ENCODE measurements around the gene WNT7A.

The WNT7A gene

GRCh38 chr3:13798401-13798800 lies 81.5 kb downstream of the WNT7A start:
- DNase-seq (ENCODE audit: extremely low read depth in 1 of 2, low read depth in 1 of 2): no peak

GRCh38 chr3:13796701-13797460 lies 83.0 kb downstream of the WNT7A start:
- DNase-seq (ENCODE audit: extremely low read depth in 1 of 2, low read depth in 1 of 2): no peak

- DNase-seq (ENCODE audit: extremely low read depth in 1 of 2, low read depth in 1 of 2): no peak
These were observed 84.1 kb downstream of the WNT7A start for GRCh38 chr3:13795816-13796215.

GRCh38 chr3:13794322-13794721 lies 85.5 kb downstream of the WNT7A start:
- DNase-seq (ENCODE audit: extremely low read depth in 1 of 2, low read depth in 1 of 2): no peak

GRCh38 chr3:13793451-13793850 lies 86.4 kb downstream of the WNT7A start:
- DNase-seq (ENCODE audit: extremely low read depth in 1 of 2, low read depth in 1 of 2): no peak

- no peak for DNase-seq (ENCODE audit: extremely low read depth in 1 of 2, low read depth in 1 of 2)
These were observed 87.1 kb downstream of the WNT7A start for GRCh38 chr3:13792512-13793371.

GRCh38 chr3:13792051-13792490 lies 87.8 kb downstream of the WNT7A start:
- DNase-seq (ENCODE audit: extremely low read depth in 1 of 2, low read depth in 1 of 2): no peak

GRCh38 chr3:13791198-13792050 lies 88.4 kb downstream of the WNT7A start:
- DNase-seq (ENCODE audit: extremely low read depth in 1 of 2, low read depth in 1 of 2): no peak

- DNase-seq (ENCODE audit: extremely low read depth in 1 of 2, low read depth in 1 of 2): no peak
These were observed 89.3 kb downstream of the WNT7A start for GRCh38 chr3:13790376-13791197.

- DNase-seq (ENCODE audit: extremely low read depth in 1 of 2, low read depth in 1 of 2): no peak
These were observed 91.1 kb downstream of the WNT7A start for GRCh38 chr3:13788522-13789424.

- no peak for DNase-seq (ENCODE audit: extremely low read depth in 1 of 2, low read depth in 1 of 2)
These were observed 92.2 kb downstream of the WNT7A start for GRCh38 chr3:13787533-13788132.

- DNase-seq (ENCODE audit: extremely low read depth in 1 of 2, low read depth in 1 of 2): no peak
These were observed 93.1 kb downstream of the WNT7A start for GRCh38 chr3:13786811-13787210.

- no peak for DNase-seq (ENCODE audit: extremely low read depth in 1 of 2, low read depth in 1 of 2)
These were observed 93.9 kb downstream of the WNT7A start for GRCh38 chr3:13785853-13786436.

GRCh38 chr3:13785351-13785750 lies 94.5 kb downstream of the WNT7A start:
- DNase-seq (ENCODE audit: extremely low read depth in 1 of 2, low read depth in 1 of 2): no peak

GRCh38 chr3:13783476-13783875 lies 96.4 kb downstream of the WNT7A start:
- DNase-seq (ENCODE audit: extremely low read depth in 1 of 2, low read depth in 1 of 2): no peak

- no peak for DNase-seq (ENCODE audit: extremely low read depth in 1 of 2, low read depth in 1 of 2)
These were observed 97.4 kb downstream of the WNT7A start for GRCh38 chr3:13782501-13782900.

- no peak for DNase-seq (ENCODE audit: extremely low read depth in 1 of 2, low read depth in 1 of 2)
These were observed 98.5 kb downstream of the WNT7A start for GRCh38 chr3:13781417-13781816.

GRCh38 chr3:13780432-13781176 lies 99.3 kb downstream of the WNT7A start:
- no peak for DNase-seq (ENCODE audit: extremely low read depth in 1 of 2, low read depth in 1 of 2)

All from activated CD8-positive, alpha-beta memory T cell treated with anti-CD3 and anti-CD28 coated beads for 1 hour (primary cell).